ENCODE data around the gene KDM2B. TPM values are rescaled to one million over a fixed set of nuclear protein-coding genes. Genes with fewer than 3 reads are reported as not detected.

KDM2B gene
- 63.7 TPM for total RNA-seq

DNA sequence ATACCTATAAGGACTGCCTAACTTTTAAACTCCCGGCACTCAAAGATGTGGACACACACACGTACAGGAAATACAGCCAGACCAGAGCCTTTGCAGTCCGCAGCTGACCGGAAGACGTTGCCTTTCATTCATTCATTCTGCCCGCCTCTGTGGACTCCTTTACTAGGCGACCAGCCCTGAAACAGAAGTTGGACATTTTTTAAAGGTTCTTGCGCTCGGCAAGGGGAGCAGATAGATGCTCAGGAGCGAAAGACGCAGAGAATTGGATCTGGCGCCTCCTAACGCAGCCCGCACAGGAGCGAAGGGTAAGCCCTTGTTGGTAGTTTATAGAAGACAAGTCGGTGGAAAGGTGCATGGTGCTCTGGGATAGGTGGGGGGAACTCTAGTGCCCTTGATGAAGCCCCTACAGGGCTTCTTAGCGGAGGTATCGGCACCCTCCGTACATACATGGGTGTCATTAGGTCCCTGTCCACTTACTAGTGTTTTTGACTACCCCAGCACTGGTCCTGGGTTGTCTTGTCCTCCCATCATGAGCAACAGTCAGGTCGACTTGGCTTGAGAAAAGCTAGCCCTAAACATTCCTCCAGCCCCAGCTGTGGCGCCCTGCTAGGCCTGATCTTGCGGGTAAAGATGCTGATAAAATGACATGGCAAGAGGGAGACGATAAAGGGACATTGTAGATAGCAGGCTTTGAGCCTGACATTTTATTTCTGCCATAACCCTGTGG lies at the start of gene KDM2B:
Gene KDM2B, minus strand, starts transcription at position 65 of the 727 bp plus-strand sequence. CDS start 112 bp downstream, outside the sequence.
- Histone ChIP-seq H3K4me1 (ENCODE audit: insufficient read depth, low read length) (peaks cover 49% of the 10 kb centered on the region), H3K27me3 (ENCODE audit: insufficient read depth, low read length) (no peaks in the 10 kb centered on the region), H3K9me3 (ENCODE audit: low read depth, low read length) (no peaks in the 10 kb centered on the region), H3K4me3 (ENCODE audit: low read length) (peak within 1 kb of the TSS; percentile 75)

DNA sequence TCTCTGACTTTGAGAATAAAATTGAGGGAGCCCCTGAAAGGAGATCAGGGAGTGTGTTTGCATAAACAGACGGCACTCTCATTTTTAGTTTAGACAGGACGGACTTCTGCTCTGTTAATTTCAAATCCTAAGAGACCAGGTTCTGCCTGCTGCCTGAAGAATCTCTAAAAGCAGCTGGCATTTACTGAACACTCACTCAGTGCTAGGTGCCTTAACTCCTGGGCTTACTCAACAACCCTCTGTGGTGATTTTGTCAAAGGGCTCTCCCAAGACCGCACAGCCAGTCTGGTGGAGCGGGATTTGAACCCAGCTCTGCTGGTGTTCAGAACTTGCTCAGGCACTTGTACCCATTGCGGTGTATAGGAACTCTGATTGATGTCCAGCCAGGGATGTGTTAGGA lies 47.7 kb upstream of the KDM2B start:
- no peaks in the 10 kb centered on the region for H3K27me3 ChIP-seq (ENCODE audit: insufficient read depth, low read length)
- no peaks in the 10 kb centered on the region for H3K9me3 ChIP-seq (ENCODE audit: low read depth, low read length)
- peaks cover 75% of the 10 kb centered on the region for H3K4me1 ChIP-seq (ENCODE audit: insufficient read depth, low read length)
- H3K4me3 ChIP-seq (ENCODE audit: low read length) = peak overlapping the region; percentile 80

DNA sequence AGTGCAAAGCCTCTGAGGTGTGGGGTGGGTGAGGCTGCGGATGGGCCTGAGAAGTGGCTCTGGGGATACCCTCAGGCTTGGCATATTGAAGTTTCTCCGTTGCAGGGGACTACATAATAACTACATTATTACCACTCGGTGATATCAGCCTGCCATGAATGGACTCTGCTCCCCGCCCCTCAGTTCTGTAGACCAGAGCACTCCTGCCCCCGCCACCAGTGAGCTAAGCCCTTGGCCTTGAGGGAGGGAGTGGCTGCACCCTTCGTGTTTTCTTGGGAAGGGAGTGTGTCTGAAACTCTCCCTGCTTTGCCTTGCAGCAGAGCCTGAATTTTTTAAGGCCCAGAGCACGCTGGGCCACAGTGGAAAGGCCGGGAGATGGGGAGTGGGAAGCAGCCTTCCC lies 47.2 kb upstream of the KDM2B start:
- peak overlapping the region; percentile 80 for H3K4me3 ChIP-seq (ENCODE audit: low read length)
- no peaks in the 10 kb centered on the region for H3K27me3 ChIP-seq (ENCODE audit: insufficient read depth, low read length)
- peaks cover 71% of the 10 kb centered on the region for H3K4me1 ChIP-seq (ENCODE audit: insufficient read depth, low read length)
- no peaks in the 10 kb centered on the region for H3K9me3 ChIP-seq (ENCODE audit: low read depth, low read length)

DNA sequence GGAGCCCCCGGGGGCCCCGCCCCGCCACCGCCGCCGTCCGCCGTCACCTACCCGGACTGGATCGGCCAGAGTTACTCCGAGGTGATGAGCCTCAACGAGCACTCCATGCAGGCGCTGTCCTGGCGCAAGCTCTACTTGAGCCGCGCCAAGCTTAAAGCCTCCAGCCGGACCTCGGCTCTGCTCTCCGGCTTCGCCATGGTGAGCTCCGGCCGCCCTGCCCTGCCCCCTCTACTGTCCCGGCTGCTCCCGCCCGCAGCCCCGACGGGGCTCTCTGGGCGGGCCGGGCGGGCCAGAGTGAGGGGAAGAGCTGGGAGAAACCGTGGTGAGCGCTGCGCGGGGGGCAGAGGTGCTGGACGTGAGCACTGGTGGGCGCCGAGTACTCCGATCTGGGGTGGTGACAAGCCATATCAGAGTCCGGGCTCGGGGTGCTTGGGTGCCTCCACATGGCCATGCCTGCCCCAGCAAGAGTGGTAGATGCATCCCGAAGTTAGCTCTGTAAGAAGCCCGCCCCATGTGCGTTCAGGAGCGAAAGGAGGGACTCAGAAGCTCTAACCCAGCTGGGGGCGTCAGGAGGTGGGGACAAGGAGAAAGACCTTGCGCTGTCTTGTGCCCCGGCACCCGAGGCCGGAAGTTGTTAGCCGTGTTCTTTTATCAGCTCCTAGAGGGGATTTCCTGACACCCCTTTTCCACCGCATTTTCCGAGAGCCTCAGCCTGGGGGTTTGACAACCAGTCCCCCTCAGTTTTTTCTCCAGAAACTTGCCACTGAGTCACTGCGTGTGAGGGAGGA lies 46.2 kb upstream of the KDM2B start:
- Histone ChIP-seq H3K4me3 (ENCODE audit: low read length) (peak overlapping the region; percentile 80), H3K27me3 (ENCODE audit: insufficient read depth, low read length) (no peaks in the 10 kb centered on the region), H3K9me3 (ENCODE audit: low read depth, low read length) (no peaks in the 10 kb centered on the region), H3K4me1 (ENCODE audit: insufficient read depth, low read length) (peaks cover 61% of the 10 kb centered on the region)

DNA sequence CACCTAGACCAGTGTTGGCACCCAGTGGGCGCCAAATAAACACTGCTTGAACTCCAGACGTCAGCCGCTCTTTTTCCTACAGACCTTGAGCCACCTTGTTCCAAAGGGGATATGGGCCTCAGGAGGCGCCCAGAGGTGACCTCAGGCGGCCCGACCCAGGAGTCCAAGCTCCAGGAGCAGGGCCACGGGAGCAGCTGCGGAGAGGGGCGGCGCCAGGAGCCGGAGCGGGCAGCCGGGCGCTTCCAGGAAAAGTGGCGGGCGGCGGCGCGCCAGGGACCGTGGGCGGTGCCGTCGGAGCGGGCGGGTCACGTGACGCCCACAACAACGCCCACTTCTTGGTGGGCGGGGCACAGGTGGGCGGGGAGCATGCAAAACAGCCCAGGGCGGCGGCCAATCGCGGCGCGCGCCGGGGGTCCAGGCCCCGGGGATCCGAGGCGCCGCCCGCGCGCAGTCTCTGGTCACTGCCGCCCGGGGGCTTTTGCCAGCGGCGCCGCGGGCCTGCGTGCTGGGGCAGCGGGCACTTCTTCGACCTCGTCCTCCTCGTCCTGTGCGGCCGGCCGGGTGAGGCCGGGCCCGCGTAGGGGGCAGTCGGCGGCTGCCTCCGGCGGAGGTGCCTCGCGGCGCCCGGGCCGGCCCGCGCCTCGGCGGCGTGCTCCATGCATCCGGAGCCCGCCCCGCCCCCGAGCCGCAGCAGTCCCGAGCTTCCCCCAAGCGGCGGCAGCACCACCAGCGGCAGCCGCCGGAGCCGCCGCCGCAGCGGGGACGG lies 45.4 kb upstream of the KDM2B start, which contains the start of gene ORAI1:
Gene ORAI1, plus strand, starts transcription at position 444 of the 766 bp plus-strand sequence.
- Histone ChIP-seq H3K27me3 (ENCODE audit: insufficient read depth, low read length) (no peaks in the 10 kb centered on the region), H3K4me3 (ENCODE audit: low read length) (peak within 1 kb of the TSS; percentile 80), H3K4me1 (ENCODE audit: insufficient read depth, low read length) (peaks cover 54% of the 10 kb centered on the region), H3K9me3 (ENCODE audit: low read depth, low read length) (no peaks in the 10 kb centered on the region)

DNA sequence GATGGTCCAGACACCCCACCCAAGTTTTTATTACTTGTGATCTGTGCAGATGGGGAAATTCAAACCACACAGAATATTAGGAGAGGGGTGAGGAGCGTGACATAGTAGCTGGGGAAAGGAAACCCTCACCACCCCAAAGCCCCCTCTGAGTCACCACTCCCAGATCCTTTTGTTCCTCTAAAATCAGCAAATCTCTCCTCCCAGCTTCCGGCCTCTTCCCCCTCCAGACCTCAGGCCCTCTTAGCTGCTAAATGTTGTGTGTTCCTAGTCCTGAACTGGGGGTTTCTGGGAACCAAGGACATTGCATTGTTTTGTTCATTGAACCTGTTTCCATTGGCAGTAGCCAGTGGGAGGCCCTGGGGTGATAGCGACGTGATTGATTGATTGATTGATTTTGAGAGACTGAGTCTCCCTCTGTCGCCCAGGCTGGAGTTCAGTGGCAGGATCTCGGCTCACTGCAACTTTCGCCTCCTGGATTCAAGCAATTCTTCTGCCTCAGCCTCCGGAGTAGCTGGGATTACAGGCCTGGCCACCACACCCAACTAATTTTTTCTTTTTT lies 39.6 kb upstream of the KDM2B start:
- Histone ChIP-seq H3K9me3 (ENCODE audit: low read depth, low read length) (no peaks in the 10 kb centered on the region), H3K4me3 (ENCODE audit: low read length) (no peak overlapping the region), H3K4me1 (ENCODE audit: insufficient read depth, low read length) (peaks cover 32% of the 10 kb centered on the region), H3K27me3 (ENCODE audit: insufficient read depth, low read length) (no peaks in the 10 kb centered on the region)

DNA sequence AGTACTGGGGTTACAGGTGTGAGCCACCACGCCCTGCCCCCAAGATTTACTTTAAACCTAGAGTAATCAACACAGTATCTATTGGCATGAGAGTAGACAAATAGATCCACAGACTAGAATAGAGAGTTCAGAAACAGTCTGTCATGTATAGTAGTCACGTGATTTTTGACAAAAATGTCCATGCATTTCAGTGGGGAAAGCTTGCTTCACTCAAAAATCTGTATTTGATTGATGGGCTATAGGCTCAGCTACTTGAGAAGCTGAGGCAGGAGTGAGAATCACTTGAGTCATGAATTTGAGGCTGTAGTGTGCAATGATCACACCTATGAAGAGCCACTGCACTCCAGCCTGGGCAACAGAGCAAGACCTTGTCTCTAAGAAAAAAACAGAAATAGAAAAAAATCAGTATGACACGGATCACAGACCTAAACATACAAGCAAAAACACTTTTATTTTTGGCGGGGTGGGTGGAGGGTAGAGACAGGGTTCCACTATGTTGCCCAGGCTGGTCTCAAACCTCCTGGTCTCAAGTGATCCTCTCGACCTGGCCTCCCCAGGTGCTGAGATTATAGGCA lies 37.9 kb upstream of the KDM2B start:
- H3K4me1 ChIP-seq (ENCODE audit: insufficient read depth, low read length) = peaks cover 33% of the 10 kb centered on the region
- no peaks in the 10 kb centered on the region for H3K9me3 ChIP-seq (ENCODE audit: low read depth, low read length)
- no peak overlapping the region for H3K4me3 ChIP-seq (ENCODE audit: low read length)
- H3K27me3 ChIP-seq (ENCODE audit: insufficient read depth, low read length) = no peaks in the 10 kb centered on the region

DNA sequence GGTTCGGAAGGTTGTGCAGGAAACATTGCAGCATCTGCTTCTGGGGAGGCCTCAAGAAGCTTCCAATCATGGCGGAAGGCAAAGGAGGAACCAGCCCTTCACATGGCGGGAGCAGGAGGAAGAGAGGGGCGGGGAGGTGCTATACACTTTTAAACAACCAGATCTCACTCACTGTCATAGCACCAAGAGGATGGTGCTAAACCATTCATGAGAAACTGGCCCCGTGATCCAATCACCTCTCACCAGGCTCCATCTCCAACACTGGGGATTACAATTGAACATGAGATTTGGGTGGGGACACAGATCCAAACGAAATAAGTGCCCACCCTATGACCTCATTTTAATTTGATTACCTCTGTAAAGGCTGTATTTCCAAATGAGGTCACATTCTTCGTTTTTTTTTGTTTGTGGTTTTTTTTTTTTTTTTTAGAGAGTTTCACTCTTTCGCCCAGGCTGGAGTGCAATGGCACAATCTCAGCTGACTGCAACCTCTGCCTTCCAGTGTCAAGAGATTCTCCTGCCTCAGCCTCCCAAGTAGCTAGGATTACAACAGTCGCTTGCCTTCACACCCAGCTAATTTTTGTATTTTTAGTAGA lies 34.1 kb upstream of the KDM2B start:
- Histone ChIP-seq H3K4me3 (ENCODE audit: low read length) (no peak overlapping the region), H3K27me3 (ENCODE audit: insufficient read depth, low read length) (no peaks in the 10 kb centered on the region), H3K9me3 (ENCODE audit: low read depth, low read length) (no peaks in the 10 kb centered on the region), H3K4me1 (ENCODE audit: insufficient read depth, low read length) (peaks cover 26% of the 10 kb centered on the region)

DNA sequence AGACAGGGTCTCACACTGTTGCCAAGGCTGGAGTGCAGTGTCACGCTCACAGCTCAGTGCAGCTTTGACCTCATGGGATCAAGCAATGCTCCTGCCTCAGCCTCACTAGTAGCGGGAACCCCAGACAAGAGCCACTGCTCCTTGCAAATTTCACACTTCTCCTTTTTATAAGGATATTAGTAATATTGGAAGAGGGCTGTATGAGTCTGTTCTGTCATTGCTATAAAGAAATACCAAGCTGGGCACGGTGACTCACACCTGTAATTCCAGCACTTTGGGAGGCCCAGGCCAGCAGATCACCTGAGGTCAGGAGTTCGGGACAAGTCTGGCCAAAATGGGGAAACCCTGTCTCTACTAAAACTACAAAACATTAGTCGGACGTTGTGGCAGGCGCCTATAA lies 32.6 kb upstream of the KDM2B start:
- Histone ChIP-seq H3K4me1 (ENCODE audit: insufficient read depth, low read length) (peaks cover 19% of the 10 kb centered on the region), H3K4me3 (ENCODE audit: low read length) (no peak overlapping the region), H3K9me3 (ENCODE audit: low read depth, low read length) (no peaks in the 10 kb centered on the region), H3K27me3 (ENCODE audit: insufficient read depth, low read length) (no peaks in the 10 kb centered on the region)

DNA sequence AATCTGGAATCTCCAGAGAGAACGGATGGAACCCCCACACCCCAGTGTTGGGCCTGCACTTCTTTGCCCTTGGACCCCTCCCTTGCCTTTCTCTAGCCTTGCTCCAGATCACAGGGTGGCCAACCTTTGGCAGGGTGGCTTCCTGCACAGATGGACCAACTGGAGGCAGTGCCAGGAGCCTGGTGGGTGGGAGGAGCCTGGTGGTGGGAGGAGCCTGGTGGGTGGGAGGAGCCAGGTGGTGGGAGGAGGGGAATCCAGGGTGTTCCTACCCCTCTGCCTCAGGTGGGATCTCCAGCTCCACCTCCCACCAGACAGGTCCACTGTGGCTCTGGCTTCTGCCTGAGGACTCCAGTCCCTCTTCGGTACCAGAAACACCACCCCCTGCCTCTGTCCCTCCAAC lies 30.5 kb upstream of the KDM2B start:
- Histone ChIP-seq H3K4me1 (ENCODE audit: insufficient read depth, low read length) (peaks cover 16% of the 10 kb centered on the region), H3K9me3 (ENCODE audit: low read depth, low read length) (no peaks in the 10 kb centered on the region), H3K4me3 (ENCODE audit: low read length) (no peak overlapping the region), H3K27me3 (ENCODE audit: insufficient read depth, low read length) (no peaks in the 10 kb centered on the region)

DNA sequence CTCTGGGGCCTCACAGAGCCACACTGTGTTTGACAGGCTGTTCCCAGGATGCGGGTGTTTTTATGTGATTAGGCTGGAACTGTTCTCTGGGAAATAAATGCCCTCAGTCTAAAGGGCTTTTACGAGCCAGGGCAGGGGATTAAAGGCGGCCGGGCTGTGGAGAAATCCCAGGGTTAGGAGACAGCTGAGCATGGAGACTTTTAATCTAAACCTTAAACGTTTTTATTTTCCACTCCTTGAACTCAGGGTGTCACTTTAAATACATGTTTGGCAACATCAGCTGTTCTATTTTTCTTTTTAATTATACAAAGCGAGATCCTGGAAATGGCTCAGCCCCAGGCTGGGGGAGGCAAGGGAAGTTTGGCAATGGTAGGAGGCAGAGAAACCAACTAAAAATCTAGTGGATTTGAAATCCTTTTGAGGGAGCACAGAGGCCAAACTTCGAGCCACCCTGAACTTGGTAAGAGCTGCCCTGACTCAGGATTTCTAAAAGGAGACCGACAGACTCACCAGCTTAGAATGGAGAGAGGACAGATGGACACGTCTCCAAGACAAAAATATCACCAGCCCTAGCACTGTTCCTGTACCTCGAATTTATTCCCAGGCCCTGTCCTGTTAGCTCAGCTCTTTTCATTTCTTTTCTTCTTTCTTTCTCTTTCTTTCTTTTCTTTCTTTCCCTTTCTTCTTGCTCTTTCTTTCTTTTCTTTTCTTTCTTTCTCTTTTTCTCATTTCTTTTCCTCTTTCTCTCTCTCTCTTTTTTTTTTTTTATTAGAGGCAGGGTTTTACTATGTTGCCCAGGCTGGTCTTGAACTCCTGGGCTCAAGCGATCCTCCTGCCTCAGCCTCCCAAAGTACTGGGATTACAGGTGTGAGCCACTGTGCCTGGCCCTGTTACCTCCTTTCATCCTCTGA lies 29.7 kb upstream of the KDM2B start:
- Histone ChIP-seq H3K4me1 (ENCODE audit: insufficient read depth, low read length) (peaks cover 9% of the 10 kb centered on the region), H3K4me3 (ENCODE audit: low read length) (no peak overlapping the region), H3K27me3 (ENCODE audit: insufficient read depth, low read length) (no peaks in the 10 kb centered on the region), H3K9me3 (ENCODE audit: low read depth, low read length) (no peaks in the 10 kb centered on the region)

DNA sequence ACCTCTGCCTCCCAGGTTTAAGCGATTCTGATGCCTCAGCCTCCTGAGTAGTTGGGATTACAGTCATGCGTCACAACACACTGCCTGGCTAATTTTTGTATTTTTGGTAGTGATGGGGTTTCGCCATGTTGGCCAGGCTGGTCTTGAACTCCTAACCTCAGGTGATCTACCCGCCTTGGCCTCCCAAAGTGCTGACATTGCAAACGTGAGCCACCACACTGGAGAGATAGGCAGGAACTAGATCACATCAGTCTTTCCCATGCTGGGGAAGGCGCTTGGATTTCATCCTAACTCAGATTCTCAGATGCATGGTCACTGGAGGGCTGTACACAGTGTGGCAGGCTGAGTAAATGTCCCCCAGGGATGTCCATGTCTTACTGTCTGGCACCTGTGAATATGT lies 27.5 kb upstream of the KDM2B start:
- Histone ChIP-seq H3K9me3 (ENCODE audit: low read depth, low read length) (no peaks in the 10 kb centered on the region), H3K27me3 (ENCODE audit: insufficient read depth, low read length) (no peaks in the 10 kb centered on the region), H3K4me3 (ENCODE audit: low read length) (no peak overlapping the region), H3K4me1 (ENCODE audit: insufficient read depth, low read length) (no peaks in the 10 kb centered on the region)

DNA sequence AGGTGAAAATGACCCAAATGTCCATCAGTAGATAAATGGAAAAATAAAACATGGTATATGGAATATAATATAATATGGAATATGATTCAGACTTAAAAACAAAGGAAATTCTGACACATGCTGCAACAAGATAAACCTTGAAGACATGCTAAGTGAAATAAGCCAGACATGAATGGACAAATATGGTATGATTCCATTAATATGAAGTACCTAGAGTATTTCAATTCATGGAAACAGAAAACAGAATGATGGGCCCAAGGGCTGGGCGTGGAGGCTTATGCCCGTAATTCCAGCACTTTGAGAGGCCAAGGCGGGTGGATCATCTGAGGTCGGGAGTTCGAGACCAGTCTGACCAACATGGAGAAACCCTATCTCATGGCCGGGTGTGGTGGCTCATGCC lies 22.8 kb upstream of the KDM2B start:
- H3K4me1 ChIP-seq (ENCODE audit: insufficient read depth, low read length) = no peaks in the 10 kb centered on the region
- no peak overlapping the region for H3K4me3 ChIP-seq (ENCODE audit: low read length)
- H3K27me3 ChIP-seq (ENCODE audit: insufficient read depth, low read length) = no peaks in the 10 kb centered on the region
- no peaks in the 10 kb centered on the region for H3K9me3 ChIP-seq (ENCODE audit: low read depth, low read length)
